Thyroid gland (tissue), 4 donors: ENCODE measurements around the gene MAML1.
"Not testable (repeated sequence)": the region's sequence is repeated elsewhere in the genome, so short reads cannot be mapped to it uniquely, and the experiment has no call there.

Experiments
- CTCF ChIP-seq, 6 experiments: fragments of 200-600 bp in 3 of 6; fragments of 450-650 bp in 3 of 6; sonication (generic) in 3 of 6; IDR thresholded peaks; one replicate each; pipeline ENCODE4 v1.5.1; 2016 to 2019; ENCODE audit warnings: antibody characterized with exemption in 6 of 6, mild to moderate bottlenecking in 2 of 6, inconsistent platforms in 1 of 6, moderate library complexity in 1 of 6
- POLR2A ChIP-seq, 2 donors: fragments of 450-650 bp; IDR thresholded peaks; one replicate each; pipeline ENCODE4 v1.6.1; 2017; ENCODE audit warnings: antibody characterized with exemption in 2 of 2, mild to moderate bottlenecking in 2 of 2, moderate library complexity in 1 of 2

GRCh38 chr5:179697543-179697942, 35.1 kb upstream of the MAML1 start:
- TF ChIP-seq POLR2A, CTCF (IDR thresholded peaks at IDR 0.05): not testable (repeated sequence)
